ENCODE data around the gene GDA. TPM values are rescaled to one million over a fixed set of nuclear protein-coding genes. Genes with fewer than 3 reads are reported as not detected.

GDA gene
- total and polyA plus RNA-seq, 12 donors = 0.11 to 5.5 (median 0.39) TPM; not detected in 3

- Histone ChIP-seq H3K27me3 (no peaks in the 10 kb centered on the region), H3K4me1 (peaks cover 0 to 9% (median 0%) of the 10 kb centered on the region in 9 donors), H3K9me3 (peaks cover 0 to 5% (median 0%) of the 10 kb centered on the region in 11 donors), H3K27ac (no peak overlapping the region), H3K4me3 (no peak overlapping the region), H3K36me3 (no peaks in the 10 kb centered on the region)
- ATAC-seq (no peak), DNase-seq (no peak)
- WGBS, 2 donors = 84 to 90% methylated on average over 7 of the region's 7 CpGs
- TF ChIP-seq CTCF (IDR thresholded peaks at IDR 0.05) = no peak
- intact Hi-C loops (cut with DNase I) = no loop called here
These were observed 16.1 kb downstream of the GDA start for GRCh38 chr9:72165326-72165725.

GRCh38 chr9:72165821-72166547 is 16.7 kb downstream of the GDA start:
- no peaks in the 10 kb centered on the region for H3K27me3 ChIP-seq
- H3K4me3 ChIP-seq = no peak overlapping the region
- ATAC-seq = no peak
- no peaks in the 10 kb centered on the region for H3K36me3 ChIP-seq
- peaks cover 0 to 9% (median 0%) of the 10 kb centered on the region in 9 donors for H3K4me1 ChIP-seq
- no peak overlapping the region for H3K27ac ChIP-seq
- intact Hi-C loops (cut with DNase I) = no loop called here
- no peaks in the 10 kb centered on the region for H3K9me3 ChIP-seq
- WGBS, 2 donors = 59% methylated on average over 4 of the region's 4 CpGs
- DNase-seq = no peak
- no peak for TF ChIP-seq CTCF (IDR thresholded peaks at IDR 0.05)

DNA sequence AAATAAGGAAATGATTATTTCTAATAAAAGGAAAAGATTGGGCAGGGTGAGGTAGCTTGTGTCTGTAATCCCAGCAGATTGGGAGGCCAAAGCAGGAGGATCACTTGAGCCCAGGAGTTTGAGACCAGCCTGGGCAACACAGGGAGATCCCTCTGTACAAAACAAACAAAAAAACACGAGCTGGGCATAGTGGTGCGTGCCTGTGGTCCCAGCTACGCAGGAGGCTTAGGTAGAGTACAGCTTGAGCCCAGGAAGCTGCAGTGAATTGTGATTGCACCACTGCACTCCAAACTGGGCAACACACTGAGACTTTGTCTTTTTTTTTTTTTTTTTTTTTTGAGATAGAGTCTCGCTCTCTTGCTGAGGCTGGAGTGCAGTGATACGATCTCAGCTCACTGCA is 18.8 kb downstream of the GDA start:
- Histone ChIP-seq H3K4me1 (peaks cover 0 to 9% (median 0%) of the 10 kb centered on the region in 9 donors), H3K9me3 (no peaks in the 10 kb centered on the region), H3K4me3 (no peak overlapping the region), H3K27ac (no peak overlapping the region), H3K36me3 (no peaks in the 10 kb centered on the region), H3K27me3 (no peaks in the 10 kb centered on the region)
- DNase-seq (no peak), ATAC-seq (no peak)
- intact Hi-C loops (cut with DNase I) = no loop called here
- no peak for TF ChIP-seq CTCF (IDR thresholded peaks at IDR 0.05)
- WGBS, 2 donors = 82 to 94% methylated on average over 4 to 5 of the region's 5 CpGs

GRCh38 chr9:72169178-72169577 is 19.9 kb downstream of the GDA start:
- Histone ChIP-seq H3K27me3 (no peaks in the 10 kb centered on the region), H3K4me3 (no peak overlapping the region), H3K27ac (peak overlapping the region in 1 of 10 donors; percentile 25), H3K36me3 (no peaks in the 10 kb centered on the region), H3K9me3 (no peaks in the 10 kb centered on the region), H3K4me1 (peaks cover 0 to 9% (median 0%) of the 10 kb centered on the region in 9 donors)
- intact Hi-C loops (cut with DNase I) = no loop called here
- no peak for TF ChIP-seq CTCF (IDR thresholded peaks at IDR 0.05)
- peak in 1 of 8 donors; percentile 42 for ATAC-seq
- no peak for DNase-seq
